Activated CD4-positive, alpha-beta T cell treated with anti-CD3 and anti-CD28 coated beads, Interleukin-2, amount 10 ng/mL, durations not matched to agents 24 days and 14 days (primary cell): ENCODE data around the gene SOS1. TPM values are rescaled to one million over a fixed set of nuclear protein-coding genes. Genes with fewer than 3 reads are reported as not detected.
A peak's percentile ranks its signal among the peaks of the same experiment; 100 is the strongest.

ENCODE experiments used
- DNase-seq: peaks from one replicate; pipeline ENCODE4 v3.0.0; 2022
- H3K27ac Mint-ChIP-seq: one replicate; pipeline ENCODE4 v1.8.0; 2022; ENCODE audit warnings: mild to moderate bottlenecking, mixed read lengths
- H3K27me3 Mint-ChIP-seq: one replicate; pipeline ENCODE4 v1.8.0; 2022; ENCODE audit warnings: mixed read lengths
- H3K36me3 Mint-ChIP-seq: one replicate; pipeline ENCODE4 v1.8.0; 2022; ENCODE audit warnings: low read depth, mild to moderate bottlenecking, mixed read lengths
- H3K4me1 Mint-ChIP-seq: one replicate; pipeline ENCODE4 v1.8.0; 2021; ENCODE audit warnings: mixed read lengths
- H3K4me3 Mint-ChIP-seq: one replicate; pipeline ENCODE4 v1.8.0; 2022; ENCODE audit warnings: mild to moderate bottlenecking, moderate library complexity, mixed read lengths
- H3K9me3 Mint-ChIP-seq: one replicate; pipeline ENCODE4 v1.8.0; 2021; ENCODE audit warnings: mixed read lengths
- intact Hi-C: fragments of 100-400 bp; cut with micrococcal nuclease; formaldehyde crosslinking; loops from one replicate; pipeline ENCODE4 v1.15.1; 2023
- total RNA-seq: library from RNA; stranded (reverse); gene quantifications from 2 replicates; pipeline ENCODE4 v1.2.3, GENCODE V29; 2022

The SOS1 gene
- total RNA-seq, 1 donor from 2014 or later, result 74.5 TPM

GRCh38 chr2:39128919-39129391 is 8.1 kb upstream of the SOS1 start:
- Mint-ChIP-seq H3K4me3 (peak overlapping the region; percentile 40), H3K27me3 (no peaks in the 10 kb centered on the region), H3K4me1 (peaks cover 55% of the 10 kb centered on the region), H3K27ac (peak overlapping the region; percentile 92), H3K36me3 (no peaks in the 10 kb centered on the region), H3K9me3 (peaks cover 9% of the 10 kb centered on the region)
- peak; percentile 93 for DNase-seq
- intact Hi-C loops, result loop anchor here (1.0 to 5.0 kb wide), 9 partner anchors 10 to 476 kb away; partner anchors contain the start of gene GALM

DNA sequence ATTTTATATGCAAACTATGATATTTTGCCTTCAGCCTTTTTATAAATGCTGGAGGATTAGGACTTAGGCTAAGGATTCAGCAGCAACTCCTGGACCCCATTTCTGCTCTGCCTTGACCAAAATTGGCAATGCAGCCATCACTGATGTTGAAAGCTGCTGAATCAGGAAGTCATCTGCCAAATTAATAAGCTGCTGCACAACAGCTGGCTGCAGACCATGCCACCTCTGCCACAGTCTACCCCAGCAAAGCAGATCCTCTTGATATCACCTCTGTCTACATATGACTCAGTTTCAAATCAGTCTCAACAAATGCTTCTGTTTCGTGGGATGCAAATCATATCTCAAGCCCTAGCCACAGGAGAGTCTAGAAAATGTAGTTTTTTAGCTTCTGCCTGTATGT is 7.1 kb upstream of the SOS1 start:
- peak overlapping the region; percentile 66 for H3K27ac Mint-ChIP-seq
- intact Hi-C loops, result loop anchor here (1.0 to 5.0 kb wide), 4 partner anchors 97 to 475 kb away; partner anchors contain the start of gene GALM
- H3K4me3 Mint-ChIP-seq, result peak overlapping the region; percentile 39
- H3K36me3 Mint-ChIP-seq, result no peaks in the 10 kb centered on the region
- peak; percentile 86 for DNase-seq
- no peaks in the 10 kb centered on the region for H3K27me3 Mint-ChIP-seq
- H3K9me3 Mint-ChIP-seq, result peaks cover 9% of the 10 kb centered on the region
- peaks cover 55% of the 10 kb centered on the region for H3K4me1 Mint-ChIP-seq

- Mint-ChIP-seq H3K4me3 (peak overlapping the region; percentile 87), H3K9me3 (no peaks in the 10 kb centered on the region), H3K36me3 (no peaks in the 10 kb centered on the region), H3K4me1 (peaks cover 48% of the 10 kb centered on the region), H3K27me3 (no peaks in the 10 kb centered on the region), H3K27ac (peak overlapping the region; percentile 92)
- intact Hi-C loops, result loop anchor here (1.0 to 5.0 kb wide), 7 partner anchors 92 to 457 kb away; partner anchors contain the start of genes GALM, MAP4K3 and SRSF7
- peak; percentile 80 for DNase-seq
These were observed 3.9 kb upstream of the SOS1 start for GRCh38 chr2:39124746-39125057.

GRCh38 chr2:39124000-39124745 is 3.3 kb upstream of the SOS1 start:
- peaks cover 3% of the 10 kb centered on the region for H3K36me3 Mint-ChIP-seq
- no peaks in the 10 kb centered on the region for H3K9me3 Mint-ChIP-seq
- H3K4me3 Mint-ChIP-seq, result peak overlapping the region; percentile 87
- peaks cover 44% of the 10 kb centered on the region for H3K4me1 Mint-ChIP-seq
- peak overlapping the region; percentile 92 for H3K27ac Mint-ChIP-seq
- H3K27me3 Mint-ChIP-seq, result no peaks in the 10 kb centered on the region
- intact Hi-C loops, result loop anchor here (1.0 to 5.0 kb wide), 6 partner anchors 92 to 372 kb away; partner anchors contain the start of genes MAP4K3 and SRSF7
- DNase-seq, result peak; percentile 99

DNA sequence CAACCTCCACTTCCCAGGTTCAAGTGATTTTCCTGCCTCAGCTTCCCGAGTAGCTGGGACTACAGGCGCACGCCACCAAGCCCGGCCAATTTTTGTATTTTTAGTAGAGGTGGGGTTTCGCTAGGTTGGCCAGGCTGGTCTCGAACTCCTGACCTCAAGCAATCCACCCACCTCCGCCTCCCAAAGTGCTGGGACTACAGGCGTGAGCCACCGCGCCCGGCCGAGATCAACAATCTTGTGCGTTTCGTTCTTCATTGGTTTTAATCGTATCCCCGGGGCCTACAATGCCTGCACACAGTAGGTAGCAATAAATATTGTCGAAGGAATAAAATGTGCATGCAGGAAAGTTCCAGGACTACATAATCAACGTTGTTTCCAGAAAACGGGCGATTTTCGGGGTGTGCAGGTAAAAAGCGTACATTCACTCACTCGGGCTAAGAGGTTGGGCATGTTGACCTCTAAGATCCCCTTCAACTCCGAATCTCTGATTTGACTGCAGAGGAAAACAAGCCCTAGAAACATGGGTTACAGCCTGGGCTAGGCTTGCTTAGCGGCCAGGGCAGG is 2.7 kb upstream of the SOS1 start:
- intact Hi-C loops, result loop anchor here (5.0 kb wide), 4 partner anchors 116 to 371 kb away; partner anchors contain the start of genes MAP4K3 and SRSF7
- H3K27ac Mint-ChIP-seq, result peak overlapping the region; percentile 92
- H3K9me3 Mint-ChIP-seq, result no peaks in the 10 kb centered on the region
- H3K36me3 Mint-ChIP-seq, result peaks cover 9% of the 10 kb centered on the region
- DNase-seq, result no peak
- H3K27me3 Mint-ChIP-seq, result no peaks in the 10 kb centered on the region
- peak overlapping the region; percentile 87 for H3K4me3 Mint-ChIP-seq
- peaks cover 45% of the 10 kb centered on the region for H3K4me1 Mint-ChIP-seq

DNA sequence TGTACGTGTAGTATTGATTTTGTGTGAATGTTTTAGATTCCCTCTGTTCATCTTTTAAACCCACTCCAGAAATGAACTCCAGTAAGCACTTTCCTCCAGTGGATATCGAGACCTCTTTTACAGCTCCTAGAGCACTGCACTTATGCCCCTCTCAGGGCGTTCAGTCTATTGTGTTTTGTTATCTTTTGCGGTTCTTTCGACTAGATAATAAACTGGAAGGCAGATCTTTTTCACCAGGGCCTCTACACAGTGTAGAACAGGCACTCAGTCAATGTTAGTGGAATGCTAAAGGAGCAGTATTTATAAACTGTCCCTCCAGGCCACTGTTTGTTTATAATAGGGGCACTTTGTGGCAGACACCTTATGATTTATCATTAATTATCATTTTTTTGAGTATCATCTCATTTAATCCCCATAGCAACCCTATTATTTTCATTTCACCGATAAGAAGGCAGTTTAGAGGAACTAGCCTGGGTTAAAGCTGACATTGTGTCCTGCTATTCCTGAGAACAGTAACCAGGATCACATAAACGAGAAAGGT is 742 bp upstream of the SOS1 start:
- intact Hi-C loops, result loop anchor here (5.0 kb wide), 4 partner anchors 114 to 369 kb away; partner anchors contain the start of genes MAP4K3 and SRSF7
- H3K36me3 Mint-ChIP-seq, result peaks cover 27% of the 10 kb centered on the region
- H3K27me3 Mint-ChIP-seq, result no peaks in the 10 kb centered on the region
- peak overlapping the region; percentile 96 for H3K27ac Mint-ChIP-seq
- peaks cover 49% of the 10 kb centered on the region for H3K4me1 Mint-ChIP-seq
- H3K9me3 Mint-ChIP-seq, result no peaks in the 10 kb centered on the region
- peak overlapping the region; percentile 91 for H3K4me3 Mint-ChIP-seq
- peak; percentile 72 for DNase-seq

- intact Hi-C loops, result loop anchor here (5.0 kb wide), 4 partner anchors 113 to 368 kb away; partner anchors contain the start of genes MAP4K3 and SRSF7
These were observed 405 bp downstream of the SOS1 start for GRCh38 chr2:39120521-39120770.

DNA sequence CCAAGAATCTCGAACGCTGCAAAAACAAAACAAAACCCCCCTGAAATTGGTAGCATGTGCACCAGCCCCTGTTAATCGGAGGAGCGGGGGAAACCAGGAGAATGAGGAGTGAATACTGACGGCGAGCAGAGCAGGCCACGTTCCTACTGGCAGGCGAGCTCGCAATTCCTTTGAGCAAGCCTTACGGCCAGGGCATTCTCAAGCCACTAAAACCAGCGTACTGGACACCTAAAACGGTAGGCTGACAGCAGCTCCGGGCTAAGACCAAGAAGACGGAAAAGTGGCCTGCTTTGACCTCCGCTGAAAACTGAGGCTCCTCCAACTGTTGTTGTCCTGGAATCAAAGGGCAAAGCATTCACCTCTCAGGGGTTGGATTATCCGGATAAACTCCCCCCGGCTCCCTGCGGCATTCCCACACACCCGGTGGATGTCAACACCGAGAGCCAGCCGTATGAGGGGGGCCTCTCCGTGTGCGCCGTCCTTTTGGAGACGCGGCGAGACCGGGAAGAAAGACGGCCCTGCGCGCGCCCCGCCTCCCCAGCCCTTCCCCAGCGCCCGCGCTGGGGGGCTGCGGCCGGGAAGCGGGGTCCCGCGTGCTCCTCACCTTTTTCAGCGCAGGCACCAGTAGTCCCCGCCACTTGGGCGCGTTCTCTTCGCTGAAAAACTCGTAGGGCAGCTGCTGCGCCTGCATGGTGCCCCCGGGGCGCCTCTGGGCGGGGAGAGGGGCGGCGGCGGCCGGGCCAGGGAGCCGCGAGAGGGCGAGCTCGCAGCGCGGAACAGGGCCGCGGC is 925 bp downstream of the SOS1 start:
- intact Hi-C loops, result loop anchor here (1.0 to 5.0 kb wide), 7 partner anchors 9 to 368 kb away; partner anchors contain the start of genes MAP4K3 and SRSF7
- H3K9me3 Mint-ChIP-seq, result no peaks in the 10 kb centered on the region

More at GRCh38 chr2:39120521-39120770, 405 bp downstream of the SOS1 start:
- peak overlapping the region; percentile 91 for H3K4me3 Mint-ChIP-seq
- no peaks in the 10 kb centered on the region for H3K9me3 Mint-ChIP-seq
- H3K4me1 Mint-ChIP-seq, result peaks cover 55% of the 10 kb centered on the region
- peaks cover 38% of the 10 kb centered on the region for H3K36me3 Mint-ChIP-seq
- no peak overlapping the region for H3K27ac Mint-ChIP-seq
- no peaks in the 10 kb centered on the region for H3K27me3 Mint-ChIP-seq
- DNase-seq, result no peak

GRCh38 chr2:39118786-39119499 is 1.9 kb downstream of the SOS1 start:
- Mint-ChIP-seq H3K36me3 (peaks cover 44% of the 10 kb centered on the region), H3K4me1 (peaks cover 53% of the 10 kb centered on the region), H3K27ac (peak overlapping the region; percentile 95), H3K4me3 (peak overlapping the region; percentile 96), H3K27me3 (no peaks in the 10 kb centered on the region), H3K9me3 (no peaks in the 10 kb centered on the region)
- intact Hi-C loops, result loop anchor here (1.0 kb wide), 4 partner anchors 10 to 109 kb away; no protein-coding TSS in a partner anchor
- no peak for DNase-seq

More for the DNA sequence above, 925 bp downstream of the SOS1 start:
- Mint-ChIP-seq H3K36me3 (peaks cover 40% of the 10 kb centered on the region), H3K27me3 (no peaks in the 10 kb centered on the region), H3K4me1 (peaks cover 52% of the 10 kb centered on the region), H3K27ac (peak overlapping the region; percentile 95), H3K4me3 (peak overlapping the region; percentile 96)
- peak; percentile 89 for DNase-seq

DNA sequence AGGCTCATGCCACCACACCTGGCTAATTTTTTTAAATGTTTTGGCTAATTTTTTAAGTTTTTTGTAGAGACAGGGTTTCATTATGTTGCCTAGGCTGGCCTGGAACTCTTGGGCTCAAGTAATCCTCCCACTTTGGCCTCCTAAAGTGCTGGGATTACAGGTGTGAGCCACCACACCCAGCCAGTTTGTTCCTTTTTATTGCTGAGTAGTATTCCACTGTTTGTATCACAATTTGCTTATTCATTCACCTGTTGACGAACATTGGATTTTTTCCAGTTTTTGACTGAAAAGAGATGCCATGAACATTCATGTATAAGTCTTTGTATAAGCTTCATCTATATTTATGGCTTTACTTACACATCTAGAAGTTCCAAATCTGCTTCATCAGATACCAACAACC is 5.3 kb downstream of the SOS1 start:
- intact Hi-C loops, result no loop called here
- no peak for DNase-seq
- peaks cover 58% of the 10 kb centered on the region for H3K4me1 Mint-ChIP-seq
- H3K36me3 Mint-ChIP-seq, result peaks cover 68% of the 10 kb centered on the region
- no peaks in the 10 kb centered on the region for H3K27me3 Mint-ChIP-seq
- H3K4me3 Mint-ChIP-seq, result peak overlapping the region; percentile 96
- H3K9me3 Mint-ChIP-seq, result no peaks in the 10 kb centered on the region
- H3K27ac Mint-ChIP-seq, result peak overlapping the region; percentile 25

DNA sequence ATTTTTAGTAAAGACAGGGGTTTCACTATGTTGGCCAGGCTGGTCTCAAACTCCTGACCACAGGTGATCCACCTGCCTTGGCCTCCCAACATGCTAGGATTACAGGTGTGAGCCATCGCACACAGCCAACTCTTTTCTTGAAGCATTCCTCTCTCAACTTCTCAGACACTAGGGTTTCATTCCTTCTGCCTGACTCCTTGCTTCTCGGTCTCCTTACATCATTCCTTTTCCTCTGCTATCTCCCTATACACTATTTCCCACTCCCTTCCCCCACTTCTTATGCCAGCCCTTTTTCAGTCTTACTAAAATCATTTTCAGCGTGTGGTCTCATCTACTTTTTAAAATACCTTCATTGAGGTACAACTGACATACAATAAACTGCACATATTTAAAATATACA is 6.1 kb downstream of the SOS1 start:
- peaks cover 70% of the 10 kb centered on the region for H3K36me3 Mint-ChIP-seq
- no peaks in the 10 kb centered on the region for H3K27me3 Mint-ChIP-seq
- DNase-seq, result no peak
- peak overlapping the region; percentile 54 for H3K27ac Mint-ChIP-seq
- peak overlapping the region; percentile 36 for H3K4me3 Mint-ChIP-seq
- peaks cover 62% of the 10 kb centered on the region for H3K4me1 Mint-ChIP-seq
- intact Hi-C loops, result no loop called here
- no peaks in the 10 kb centered on the region for H3K9me3 Mint-ChIP-seq

GRCh38 chr2:39109537-39109936 is 11.3 kb downstream of the SOS1 start:
- H3K4me3 Mint-ChIP-seq, result peak overlapping the region; percentile 5
- H3K4me1 Mint-ChIP-seq, result peaks cover 53% of the 10 kb centered on the region
- peak overlapping the region; percentile 64 for H3K27ac Mint-ChIP-seq
- no peaks in the 10 kb centered on the region for H3K9me3 Mint-ChIP-seq
- no peaks in the 10 kb centered on the region for H3K27me3 Mint-ChIP-seq
- no peak for DNase-seq
- intact Hi-C loops, result no loop called here
- H3K36me3 Mint-ChIP-seq, result peaks cover 46% of the 10 kb centered on the region

GRCh38 chr2:39108377-39108776 is 12.5 kb downstream of the SOS1 start:
- no peaks in the 10 kb centered on the region for H3K9me3 Mint-ChIP-seq
- peaks cover 45% of the 10 kb centered on the region for H3K36me3 Mint-ChIP-seq
- no peaks in the 10 kb centered on the region for H3K27me3 Mint-ChIP-seq
- H3K4me1 Mint-ChIP-seq, result peaks cover 50% of the 10 kb centered on the region
- no peak for DNase-seq
- no peak overlapping the region for H3K4me3 Mint-ChIP-seq
- intact Hi-C loops, result no loop called here
- H3K27ac Mint-ChIP-seq, result peak overlapping the region; percentile 71
